ENCODE data around the gene SLC35D3. TPM values are rescaled to one million over a fixed set of nuclear protein-coding genes. Genes with fewer than 3 reads are reported as not detected.

Gene SLC35D3, protein sequence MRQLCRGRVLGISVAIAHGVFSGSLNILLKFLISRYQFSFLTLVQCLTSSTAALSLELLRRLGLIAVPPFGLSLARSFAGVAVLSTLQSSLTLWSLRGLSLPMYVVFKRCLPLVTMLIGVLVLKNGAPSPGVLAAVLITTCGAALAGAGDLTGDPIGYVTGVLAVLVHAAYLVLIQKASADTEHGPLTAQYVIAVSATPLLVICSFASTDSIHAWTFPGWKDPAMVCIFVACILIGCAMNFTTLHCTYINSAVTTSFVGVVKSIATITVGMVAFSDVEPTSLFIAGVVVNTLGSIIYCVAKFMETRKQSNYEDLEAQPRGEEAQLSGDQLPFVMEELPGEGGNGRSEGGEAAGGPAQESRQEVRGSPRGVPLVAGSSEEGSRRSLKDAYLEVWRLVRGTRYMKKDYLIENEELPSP
- total RNA-seq (2022; extraction: Qiagen RNA extraction; ENCODE audit: low read depth): 0.05 to 0.09 TPM in 2 of 5 replicates, not detected in the others

DNA sequence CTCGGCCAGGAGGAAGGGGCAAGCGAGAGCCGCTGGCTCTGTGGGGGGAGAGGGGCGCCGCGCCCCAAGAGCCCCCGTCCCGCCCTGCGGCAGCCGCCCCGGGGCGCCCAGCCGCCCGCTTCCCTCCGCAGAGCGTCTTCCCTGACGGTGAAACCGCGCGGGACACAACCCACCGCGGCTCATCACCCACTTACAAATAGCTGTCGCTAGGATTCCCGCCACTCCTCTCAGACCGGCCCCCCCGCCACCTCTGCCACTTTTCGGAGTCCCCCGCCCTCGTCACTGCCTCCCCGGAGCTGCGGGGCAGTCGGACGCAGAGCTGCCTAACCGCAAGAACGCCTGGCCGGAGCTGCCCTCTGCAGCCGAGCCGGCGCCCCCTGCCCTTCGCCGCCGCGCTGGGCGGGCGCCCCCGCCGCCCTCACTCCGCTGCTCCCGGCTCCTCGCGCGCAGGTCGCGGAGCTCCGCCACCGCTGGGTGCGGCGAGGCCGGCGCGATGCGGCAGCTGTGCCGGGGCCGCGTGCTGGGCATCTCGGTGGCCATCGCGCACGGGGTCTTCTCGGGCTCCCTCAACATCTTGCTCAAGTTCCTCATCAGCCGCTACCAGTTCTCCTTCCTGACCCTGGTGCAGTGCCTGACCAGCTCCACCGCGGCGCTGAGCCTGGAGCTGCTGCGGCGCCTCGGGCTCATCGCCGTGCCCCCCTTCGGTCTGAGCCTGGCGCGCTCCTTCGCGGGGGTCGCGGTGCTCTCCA is at the start of gene SLC35D3:
Gene SLC35D3, plus strand, starts transcription at position 366 of the 749 bp plus-strand sequence. Its CDS starts 128 bp downstream, at position 494.

Other genes starting within 250 kb of the SLC35D3 start
- gene MAP3K5, start 129.8 kb upstream of the SLC35D3 start, total RNA-seq (2022; extraction: Qiagen RNA extraction; ENCODE audit: low read depth): 2.0 to 2.7 TPM (median 2.5 TPM) in 5 replicates
- gene PEX7, start 99.7 kb upstream of the SLC35D3 start, total RNA-seq (2022; extraction: Qiagen RNA extraction; ENCODE audit: low read depth): 4.7 to 6.1 TPM (median 5.1 TPM) in 5 replicates
- gene IL20RA, start 122.7 kb downstream of the SLC35D3 start, total RNA-seq (2022; extraction: Qiagen RNA extraction; ENCODE audit: low read depth): 0.03 to 0.06 TPM in 2 of 5 replicates, not detected in the others